HG03521 (cell line): ENCODE data around the gene RORC.

Experiments
- ATAC-seq: cut with Tn5 transposase; IDR thresholded peaks from one replicate; pipeline ENCODE4 v1.9.1; 2021; ENCODE audit warnings: mild to moderate bottlenecking, moderate library complexity; ENCODE audit not compliant: unreplicated experiment

The RORC gene

GRCh38 chr1:151849126-151849525 lies 17.5 kb upstream of the RORC start:
- no peak for ATAC-seq

GRCh38 chr1:151847867-151848596 lies 16.4 kb upstream of the RORC start:
- ATAC-seq: no peak

GRCh38 chr1:151846686-151847237 lies 15.2 kb upstream of the RORC start:
- no peak for ATAC-seq

- no peak for ATAC-seq
Measured at GRCh38 chr1:151846062-151846568, 14.5 kb upstream of the RORC start.

GRCh38 chr1:151843398-151843797 lies 11.8 kb upstream of the RORC start:
- no peak for ATAC-seq

GRCh38 chr1:151841141-151841540 lies 9.5 kb upstream of the RORC start:
- ATAC-seq: no peak

GRCh38 chr1:151840421-151840820 lies 8.8 kb upstream of the RORC start:
- ATAC-seq: no peak

GRCh38 chr1:151839457-151840403 lies 8.1 kb upstream of the RORC start, which contains the start of gene C2CD4D:
TSS of gene C2CD4D (minus strand) at chr1:151839820. CDS start at chr1:151838989, 831 bp downstream.
- no peak for ATAC-seq

- ATAC-seq: no peak
Measured at GRCh38 chr1:151839082-151839412, 7.4 kb upstream of the RORC start.

GRCh38 chr1:151838222-151839081 lies 6.8 kb upstream of the RORC start:
- ATAC-seq: no peak

GRCh38 chr1:151837884-151838221 lies 6.3 kb upstream of the RORC start:
- ATAC-seq: no peak

- no peak for ATAC-seq
Measured at GRCh38 chr1:151837197-151837596, 5.6 kb upstream of the RORC start.

GRCh38 chr1:151835596-151835995 lies 4.0 kb upstream of the RORC start:
- no peak for ATAC-seq

- ATAC-seq: no peak
Measured at GRCh38 chr1:151834239-151834638, 2.6 kb upstream of the RORC start.

GRCh38 chr1:151833172-151833900 lies 1.7 kb upstream of the RORC start:
- no peak for ATAC-seq

- no peak for ATAC-seq
Measured at GRCh38 chr1:151832318-151832980, 847 bp upstream of the RORC start.

- no peak for ATAC-seq
Measured at GRCh38 chr1:151831256-151831591, 378 bp downstream of the RORC start.

- ATAC-seq: no peak
Measured at GRCh38 chr1:151830055-151830454, 1.5 kb downstream of the RORC start.

- no peak for ATAC-seq
Measured at GRCh38 chr1:151829352-151830046, 2.1 kb downstream of the RORC start.
